HepG2 (cell line): Measurements from ENCODE around the gene RAB30. TPM values are rescaled to one million over a fixed set of nuclear protein-coding genes. Genes with fewer than 3 reads are reported as not detected.

Experiments used
- ATAC-seq: fragments of 200-7000 bp; cut with Tn5 transposase; 3 replicates; pipeline ENCODE4 v1.9.1; 2020; ENCODE audit warnings: mild to moderate bottlenecking, moderate library complexity
- BruUV-seq: library from RNA; stranded (reverse); fragments of 400-500 nt; replicated peaks from 2 replicates; lab custom pipeline; 2021; lab: Mats Ljungman, UMichigan
- CTCF ChIA-PET: fragments of 300-600 bp; formaldehyde crosslinking; extraction: SDS; loops from one replicate; lab custom pipeline; 2021; ENCODE audit warnings: low total read pairs, inconsistent platforms, low intra/inter-chr PET ratio; lab: Yijun Ruan, JAX
- POLR2A ChIA-PET: fragments of 350-600 bp; sonication (Branson Sonifier 250); formaldehyde crosslinking; loops from one replicate; lab custom pipeline; 2020; ENCODE audit warnings: antibody characterized with exemption, inconsistent platforms; lab: Yijun Ruan, JAX
- DNase-seq: peaks from one replicate; pipeline ENCODE4 v3.0.0-alpha.2; 2015; ENCODE audit warnings: low spot score
- FAIRE-seq: peaks from 3 replicates; lab custom pipeline; 2011; peaks lifted over from hg19 to GRCh38; lab: Jason Lieb, UNC
- H2AFZ ChIP-seq: one replicate; pipeline ENCODE4 v1.6.1; 2011; ENCODE audit warnings: low read length, inconsistent platforms
- H3K27ac ChIP-seq: fragments of 300-600 bp; 3 replicates; pipeline ENCODE4 v1.8.0; 2011; ENCODE audit warnings: mixed run types, mild to moderate bottlenecking, mixed read lengths, low read length, inconsistent platforms; ENCODE audit not compliant: insufficient read depth; ENCODE audit errors: extremely low read length
- H3K27me3 ChIP-seq, 2 experiments: fragments of 200-600 bp in 1 of 2; 2 replicates in 1 of 2; 3 replicates in 1 of 2; pipeline versions ENCODE4 v1.6.0 to v1.8.0; 2011; ENCODE audit warnings: low read length in 2 of 2, mild to moderate bottlenecking in 2 of 2, moderate library complexity in 2 of 2, inconsistent platforms in 1 of 2; ENCODE audit not compliant: insufficient read depth in 2 of 2, control insufficient read depth in 1 of 2
- H3K36me3 ChIP-seq, 2 experiments: fragments of 200-600 bp in 1 of 2; replicated peaks in 1 of 2; 2 replicates in 1 of 2; 3 replicates in 1 of 2; pipeline versions ENCODE4 v1.5.1 to v1.8.0; 2011; ENCODE audit warnings: low read length in 2 of 2, inconsistent platforms in 1 of 2; ENCODE audit not compliant: insufficient read depth in 2 of 2, control insufficient read depth in 1 of 2
- H3K4me1 ChIP-seq: 2 replicates; pipeline ENCODE4 v1.5.1; 2012; ENCODE audit warnings: low read length, inconsistent platforms; ENCODE audit not compliant: insufficient read depth
- H3K4me2 ChIP-seq: 2 replicates; pipeline ENCODE4 v1.6.0; 2011; ENCODE audit warnings: low read depth, low read length, inconsistent platforms
- H3K4me3 ChIP-seq, 3 experiments: fragments of 200-600 bp in 1 of 3; sonication (generic), shearing (Covaris generic) in 1 of 3; replicated peaks in 1 of 3; 2 replicates each; pipeline ENCODE4 v1.5.1; 2011 to 2016; ENCODE audit warnings: low read length in 3 of 3, inconsistent platforms in 2 of 3, low read depth in 2 of 3, mild to moderate bottlenecking in 2 of 3, control low read depth in 1 of 3, mixed read lengths in 1 of 3; ENCODE audit not compliant: insufficient read depth in 1 of 3
- H3K79me2 ChIP-seq: one replicate; pipeline ENCODE4 v1.6.1; 2011; ENCODE audit warnings: low read length, inconsistent platforms; ENCODE audit not compliant: insufficient read depth
- H3K9ac ChIP-seq: 2 replicates; pipeline ENCODE4 v1.6.0; 2011; ENCODE audit warnings: mild to moderate bottlenecking, low read depth, low read length, inconsistent platforms; ENCODE audit not compliant: insufficient read depth
- H3K9me3 ChIP-seq: 2 replicates; pipeline ENCODE4 v1.5.1; 2012; ENCODE audit warnings: mild to moderate bottlenecking, low read length
- H4K20me1 ChIP-seq: 2 replicates; pipeline ENCODE4 v1.6.0; 2011; ENCODE audit warnings: inconsistent platforms, mild to moderate bottlenecking, low read length, moderate library complexity; ENCODE audit not compliant: insufficient read depth
- CBX5 ChIP-seq: sonication (generic); formaldehyde crosslinking; IDR thresholded peaks from 2 replicates; pipeline ENCODE4 v1.4.0; 2020; ENCODE audit warnings: missing genetic modification reagents, borderline replicate concordance
- HNF1B ChIP-seq: sonication (generic); formaldehyde crosslinking; IDR thresholded peaks from 2 replicates; pipeline ENCODE4 v1.5.1; 2020; ENCODE audit warnings: mild to moderate bottlenecking, moderate library complexity, missing genetic modification reagents
- ISX ChIP-seq: sonication (generic); formaldehyde crosslinking; conservative IDR thresholded peaks from 2 replicates; pipeline ENCODE4 v1.5.0; 2020; ENCODE audit warnings: missing genetic modification reagents
- KLF11 ChIP-seq: IDR thresholded peaks from 2 replicates; pipeline ENCODE4 v1.6.1; 2016; ENCODE audit warnings: missing compliant biosample characterization
- KLF12 ChIP-seq: sonication (generic); formaldehyde crosslinking; IDR thresholded peaks from 2 replicates; pipeline ENCODE4 v1.4.0; 2020; ENCODE audit warnings: missing genetic modification reagents, borderline replicate concordance
- MED8 ChIP-seq: sonication (generic); formaldehyde crosslinking; IDR thresholded peaks from 2 replicates; pipeline ENCODE4 v1.8.1; 2023; ENCODE audit warnings: mild to moderate bottlenecking, missing genetic modification reagents; ENCODE audit not compliant: insufficient replicate concordance
- NBN ChIP-seq: fragments of 450-650 bp; conservative IDR thresholded peaks from 2 replicates; pipeline ENCODE4 v1.6.1; 2017
- SETDB1 ChIP-seq: sonication (generic); formaldehyde crosslinking; IDR thresholded peaks from 2 replicates; pipeline ENCODE4 v1.5.1; 2020; ENCODE audit warnings: missing genetic modification reagents, mild to moderate bottlenecking, borderline replicate concordance
- ZNF234 ChIP-seq: sonication (generic); formaldehyde crosslinking; conservative IDR thresholded peaks from 2 replicates; pipeline ENCODE4 v1.5.1; 2020; ENCODE audit warnings: mild to moderate bottlenecking, missing genetic modification reagents
- WGBS: methylation state at CpG from one replicate; pipeline ENCODE4 v1.1.6; 2017; ENCODE audit warnings: low lambda C conversion rate; 5-methylcytosine and 5-hydroxymethylcytosine counted together
- in situ Hi-C: cut with HindIII; loops from 2 replicates; pipeline ENCODE4 v1.10.0; 2017; ENCODE audit warnings: low pct_unique_long_range_greater_than_20kb; ENCODE audit not compliant: extremely low pct_ligation_motif_present
- intact Hi-C: fragments of 100-400 bp; cut with micrococcal nuclease; formaldehyde crosslinking; loops from one replicate; pipeline ENCODE4 v1.10.0; 2022; ENCODE audit not compliant: unreplicated experiment
- polyA plus RNA-seq, 8 experiments: library from polyadenylated mRNA; depleted of rRNA in 3 of 8; stranded (reverse) in 7 of 8; unstranded in 1 of 8; fragments of >200 nt; fragmentation: Illumina TruSeq in 4 of 8; extraction: Trizol in 4 of 8; gene quantifications; 2 replicates each; pipeline versions ENCODE4 v1.2.1 to v1.2.3, GENCODE V29; 2011 to 2016; ENCODE audit warnings: low read depth in 4 of 8, missing spikeins in 1 of 8, mixed read lengths in 1 of 8; ENCODE audit not compliant: insufficient read depth in 1 of 8
- total RNA-seq, 5 experiments: library from RNA; depleted of rRNA; stranded (reverse); fragments of >200 nt; fragmentation: Illumina TruSeq; extraction: Trizol; gene quantifications; 2 replicates each; pipeline ENCODE4 v1.2.3, GENCODE V29; 2016; ENCODE audit warnings: low read depth in 1 of 5

The RAB30 gene
- total and polyA plus RNA-seq, 2 of the 13 experiments (the other 11 are each of a cell fraction or from before 2014, with no cell fraction given): 3.7 to 5.0 TPM

DNA sequence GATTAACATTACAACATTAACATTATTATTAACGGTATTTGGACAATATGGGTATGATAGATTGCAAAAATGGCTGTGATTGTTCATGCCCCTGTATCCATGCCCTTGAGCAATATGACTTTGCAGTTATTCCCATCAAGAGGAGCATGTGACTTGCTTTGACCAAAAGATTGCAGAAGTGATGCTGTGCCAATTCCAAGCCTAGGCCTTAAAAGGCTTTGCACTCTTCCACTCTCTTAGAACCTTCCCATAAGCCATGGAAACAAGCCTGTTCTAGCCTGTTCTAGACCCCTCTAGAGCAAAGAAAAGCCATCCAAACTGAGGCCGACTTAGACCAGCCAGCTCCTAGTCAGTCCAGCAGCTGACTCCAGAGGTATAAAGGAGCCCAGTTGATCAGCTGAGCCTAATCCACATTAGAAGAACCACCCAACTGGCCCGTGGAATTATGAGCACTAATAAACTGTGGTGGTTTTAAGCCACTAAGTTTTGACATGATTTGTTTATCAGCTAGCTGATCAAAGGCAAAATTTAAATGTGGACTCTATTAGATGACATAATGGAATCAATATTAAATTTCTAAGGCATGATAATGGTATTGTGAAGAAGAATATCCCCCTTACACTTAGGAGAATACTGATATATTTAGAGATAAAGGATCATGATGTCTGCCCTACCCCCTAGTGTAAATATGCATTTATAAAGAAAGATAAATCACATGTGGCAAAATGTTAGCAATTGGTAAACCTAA lies 28.6 kb downstream of the RAB30 start:
- H3K9me3 ChIP-seq: no peaks in the 10 kb centered on the region
- no peaks in the 10 kb centered on the region for H3K36me3 ChIP-seq
- H3K4me1 ChIP-seq: peaks cover 30% of the 10 kb centered on the region
- H3K27ac ChIP-seq: no peak overlapping the region
- no peaks in the 10 kb centered on the region for H3K27me3 ChIP-seq
- intact Hi-C loops (no loop called here), in situ Hi-C loops (no loop called here)
- no peaks in the 10 kb centered on the region for H4K20me1 ChIP-seq
- H3K79me2 ChIP-seq: peaks cover 7% of the 10 kb centered on the region
- FAIRE-seq (no peak), ATAC-seq (no peak), DNase-seq (no peak)
- H2AFZ ChIP-seq: no peak overlapping the region
- 94% methylated on average over 3 of the region's 3 CpGs for WGBS
- no peak overlapping the region for H3K9ac ChIP-seq
- CTCF ChIA-PET: no interaction called here
- no peak overlapping the region for H3K4me3 ChIP-seq
- POLR2A ChIA-PET: no interaction called here
- BruUV-seq: no TSS peak
- TF ChIP-seq SETDB1 (CRISPR knock-in tag): no peak
- no peak for TF ChIP-seq NBN
- TF ChIP-seq HNF1B (CRISPR knock-in tag): no peak
- no peak overlapping the region for H3K4me2 ChIP-seq

- FAIRE-seq: no peak
- Histone ChIP-seq H3K4me2 (no peak overlapping the region), H3K4me3 (no peak overlapping the region), H3K9ac (no peak overlapping the region), H3K79me2 (peaks cover 4% of the 10 kb centered on the region), H3K36me3 (no peaks in the 10 kb centered on the region), H3K9me3 (no peaks in the 10 kb centered on the region), H3K27me3 (no peaks in the 10 kb centered on the region), H4K20me1 (no peaks in the 10 kb centered on the region), H3K27ac (no peak overlapping the region), H2AFZ (no peak overlapping the region), H3K4me1 (peaks cover 36% of the 10 kb centered on the region)
- ChIA-PET POLR2A (no interaction called here), CTCF (no interaction called here)
- no peak for DNase-seq
- intact Hi-C loops (no loop called here), in situ Hi-C loops (no loop called here)
- TF ChIP-seq MED8 (CRISPR knock-in tag): no peak
- TF ChIP-seq ISX (CRISPR knock-in tag): no peak
- no peak for TF ChIP-seq CBX5 (CRISPR knock-in tag)
- TF ChIP-seq KLF12 (CRISPR knock-in tag): no peak
- TF ChIP-seq KLF11 (CRISPR knock-in tag): no peak
- no peak for TF ChIP-seq ZNF234 (CRISPR knock-in tag)
- no peak for ATAC-seq
- WGBS: 75% methylated on average over 2 of the region's 2 CpGs
- no TSS peak for BruUV-seq
These were observed 30.6 kb downstream of the RAB30 start for GRCh38 chr11:83041126-83041525.
